Choroid plexus epithelial cell (primary cell): ENCODE data around the gene RPTOR.

Experiments
- DNase-seq: peaks from one replicate; pipeline ENCODE4 v3.0.0-alpha.2; 2010; ENCODE audit warnings: low read depth
- H3K4me3 ChIP-seq: 2 replicates; pipeline ENCODE4 v1.5.1; 2011; ENCODE audit warnings: low read depth, mild to moderate bottlenecking, control low read depth, low read length, moderate library complexity
- TF ChIP-seq, protein P1 (sequence below): conservative IDR thresholded peaks from 2 replicates; pipeline ENCODE4 v1.5.1; 2011; ENCODE audit warnings: low read depth, mild to moderate bottlenecking, control low read depth, inconsistent platforms, low read length, moderate library complexity

RPTOR gene

DNA sequence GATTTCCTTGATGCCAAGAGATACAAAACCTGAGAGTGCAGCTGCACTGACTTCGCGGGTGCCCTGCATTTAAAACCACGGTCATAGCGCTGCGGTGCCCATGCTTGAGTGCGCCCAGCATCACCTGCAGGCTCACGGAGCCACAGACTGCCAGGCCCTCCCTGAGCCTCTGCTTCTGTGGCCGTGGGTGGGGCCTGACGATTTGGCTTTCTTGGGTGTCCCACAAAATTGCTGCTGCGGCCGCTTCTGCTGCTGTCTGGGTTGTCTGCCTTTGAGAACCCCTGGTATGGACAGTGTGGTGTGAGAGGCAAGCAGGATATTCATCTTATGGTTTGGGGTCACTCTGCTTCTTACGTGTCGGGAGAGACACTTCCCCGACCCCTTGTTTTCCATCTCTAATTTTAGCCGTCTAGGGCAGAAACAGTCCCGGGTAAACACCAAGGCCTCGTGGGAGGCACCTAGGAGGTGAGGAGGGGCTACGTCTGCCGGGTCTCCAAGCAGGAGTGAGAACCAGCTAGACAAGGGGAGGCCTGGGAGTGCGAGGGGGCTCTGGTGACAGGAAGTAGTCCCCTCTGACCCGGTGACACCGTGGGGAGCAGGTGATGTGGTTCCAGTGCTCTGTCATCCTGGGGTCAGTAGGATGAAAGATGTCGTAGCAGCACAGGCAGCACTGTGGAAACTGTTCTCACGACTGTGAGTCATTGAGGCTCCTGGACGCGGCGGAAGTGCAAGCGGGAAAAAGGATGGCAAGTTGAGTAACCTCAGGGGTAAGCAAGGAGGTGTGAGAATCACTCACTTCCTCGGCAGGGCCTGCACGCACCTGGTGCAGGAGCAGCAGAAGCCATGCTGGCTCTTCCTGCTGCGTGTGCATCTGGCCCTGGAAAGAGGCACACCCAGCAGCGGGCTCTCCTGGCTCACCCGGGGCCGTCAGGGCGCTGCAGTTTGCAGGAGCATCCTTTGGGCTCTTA lies 176.3 kb downstream of the RPTOR start:
- TF ChIP-seq, protein P1, sequence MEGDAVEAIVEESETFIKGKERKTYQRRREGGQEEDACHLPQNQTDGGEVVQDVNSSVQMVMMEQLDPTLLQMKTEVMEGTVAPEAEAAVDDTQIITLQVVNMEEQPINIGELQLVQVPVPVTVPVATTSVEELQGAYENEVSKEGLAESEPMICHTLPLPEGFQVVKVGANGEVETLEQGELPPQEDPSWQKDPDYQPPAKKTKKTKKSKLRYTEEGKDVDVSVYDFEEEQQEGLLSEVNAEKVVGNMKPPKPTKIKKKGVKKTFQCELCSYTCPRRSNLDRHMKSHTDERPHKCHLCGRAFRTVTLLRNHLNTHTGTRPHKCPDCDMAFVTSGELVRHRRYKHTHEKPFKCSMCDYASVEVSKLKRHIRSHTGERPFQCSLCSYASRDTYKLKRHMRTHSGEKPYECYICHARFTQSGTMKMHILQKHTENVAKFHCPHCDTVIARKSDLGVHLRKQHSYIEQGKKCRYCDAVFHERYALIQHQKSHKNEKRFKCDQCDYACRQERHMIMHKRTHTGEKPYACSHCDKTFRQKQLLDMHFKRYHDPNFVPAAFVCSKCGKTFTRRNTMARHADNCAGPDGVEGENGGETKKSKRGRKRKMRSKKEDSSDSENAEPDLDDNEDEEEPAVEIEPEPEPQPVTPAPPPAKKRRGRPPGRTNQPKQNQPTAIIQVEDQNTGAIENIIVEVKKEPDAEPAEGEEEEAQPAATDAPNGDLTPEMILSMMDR = no peak
- H3K4me3 ChIP-seq = no peak overlapping the region

DNA sequence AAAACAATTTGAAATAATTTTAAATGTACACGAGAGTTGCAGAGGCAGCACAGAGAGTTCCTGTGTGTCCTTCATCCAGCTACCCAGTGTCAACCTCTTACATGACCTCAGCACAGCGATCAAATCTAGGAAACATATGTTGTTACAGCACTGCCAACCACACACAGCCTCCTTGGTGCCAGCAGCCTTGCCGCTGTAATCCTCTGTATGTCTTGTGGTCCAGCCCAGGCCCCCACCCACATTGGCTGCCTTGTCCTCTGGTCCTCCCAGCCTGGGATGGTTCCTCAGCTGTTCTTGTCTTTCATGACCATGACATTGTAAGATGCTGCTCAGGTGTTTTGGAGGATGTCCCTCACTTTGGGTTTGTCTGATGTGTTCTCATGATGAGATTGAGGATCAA lies 178.0 kb downstream of the RPTOR start:
- TF ChIP-seq, protein P1 = no peak
- H3K4me3 ChIP-seq = no peak overlapping the region
- no peak for DNase-seq

More for the DNA sequence above, 176.3 kb downstream of the RPTOR start:
- DNase-seq = peak; percentile 83

DNA sequence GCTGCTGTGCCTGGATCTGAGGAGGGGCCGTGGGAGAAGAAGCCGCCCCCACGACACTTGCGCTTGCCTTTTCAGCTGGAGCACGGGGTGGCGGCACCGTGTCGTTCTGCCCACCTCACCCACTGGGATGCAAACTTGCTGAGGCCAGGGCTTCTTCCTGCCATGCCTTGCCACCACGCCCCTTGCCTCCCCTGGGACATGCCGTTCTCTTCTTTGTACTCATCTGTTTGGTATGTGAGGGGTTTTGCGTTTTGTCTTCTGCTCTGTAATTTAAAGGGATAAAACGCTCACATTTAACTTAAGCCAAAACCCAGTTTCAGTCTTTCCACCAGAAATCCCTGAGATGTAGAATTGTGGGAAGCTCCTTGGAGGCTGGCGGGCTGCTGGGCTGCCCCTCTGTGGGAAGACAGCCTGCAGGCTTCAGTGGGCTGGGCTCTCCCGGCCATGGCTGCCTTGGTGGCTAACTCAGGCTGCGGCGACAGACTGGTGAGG lies 180.2 kb downstream of the RPTOR start:
- H3K4me3 ChIP-seq = peak overlapping the region; percentile 32
- TF ChIP-seq, protein P1 = no peak
- DNase-seq = peak; percentile 84

DNA sequence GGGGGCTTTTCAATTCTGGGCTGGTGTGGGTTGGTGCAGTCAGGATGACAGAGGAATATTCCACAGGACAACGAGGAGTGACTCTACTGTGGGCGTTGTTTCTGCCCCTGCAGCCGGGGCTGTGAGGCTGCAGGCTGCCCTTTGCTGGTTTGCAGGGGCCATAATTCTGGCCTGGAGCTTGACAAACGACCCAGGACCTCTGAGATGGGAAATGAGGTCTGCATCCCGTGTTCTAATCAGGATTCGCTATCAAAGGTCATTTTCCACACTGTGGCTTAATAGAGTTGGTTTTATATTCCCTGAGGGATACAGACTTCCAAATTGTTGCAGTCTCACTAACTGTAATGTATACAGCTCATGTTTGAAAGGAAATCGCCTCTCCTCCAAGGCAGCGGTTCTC lies 180.9 kb downstream of the RPTOR start:
- no peak for DNase-seq
- TF ChIP-seq, protein P1 = no peak
- no peak overlapping the region for H3K4me3 ChIP-seq

DNA sequence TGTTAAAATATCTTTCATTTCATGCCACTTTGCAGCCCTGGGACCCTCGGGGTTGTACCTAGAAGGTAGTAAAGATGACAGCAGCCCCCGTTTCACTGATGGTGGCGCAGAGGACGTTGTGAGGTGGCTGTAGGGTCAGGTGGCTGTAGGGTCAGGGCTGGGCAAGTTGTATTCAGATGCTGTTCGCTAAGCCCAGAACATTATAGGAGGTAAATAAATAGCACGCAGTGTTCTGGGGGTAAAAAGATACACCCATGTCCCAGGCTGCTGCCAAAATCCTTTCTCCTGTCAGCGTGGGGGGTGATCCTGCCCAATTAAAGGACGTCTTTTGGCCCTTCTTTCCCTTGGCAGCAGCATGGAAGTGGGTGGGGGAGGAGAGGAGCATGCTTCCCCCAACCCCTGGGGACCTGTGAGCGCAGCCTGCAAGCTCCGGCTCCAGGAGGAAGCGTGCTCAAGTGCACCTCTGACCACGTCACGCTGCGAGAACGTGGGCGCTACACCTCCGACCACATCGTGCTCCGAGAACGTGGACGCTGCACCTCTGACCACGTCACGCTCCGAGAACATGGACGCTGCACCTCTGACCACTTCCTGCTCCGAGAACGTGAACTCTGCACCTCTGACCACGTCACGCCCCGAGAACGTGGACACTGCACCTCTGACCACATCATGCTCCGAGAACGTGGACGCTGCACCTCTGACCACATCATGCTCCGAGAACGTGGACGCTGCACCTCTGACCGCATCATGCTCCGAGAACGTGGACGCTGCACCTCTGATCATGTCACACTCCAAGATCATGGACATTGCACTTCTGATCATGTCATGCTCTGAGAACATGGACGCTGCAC lies 182.1 kb downstream of the RPTOR start:
- DNase-seq = no peak
- no peak overlapping the region for H3K4me3 ChIP-seq
- TF ChIP-seq, protein P1 = no peak

DNA sequence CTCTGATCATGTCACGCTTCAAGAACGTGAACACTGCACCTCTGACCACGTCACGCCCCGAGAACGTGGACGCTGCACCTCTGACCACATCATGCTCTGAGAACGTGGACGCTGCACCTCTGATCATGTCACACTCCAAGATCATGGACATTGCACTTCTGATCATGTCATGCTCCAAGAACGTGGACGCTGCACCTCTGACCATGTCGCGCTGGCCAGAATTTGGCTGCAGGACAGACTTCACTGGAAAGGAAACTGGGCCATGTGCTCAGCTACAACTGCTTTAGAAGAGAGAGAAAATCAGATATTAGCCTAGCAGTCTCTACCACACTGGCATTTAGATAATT lies 182.7 kb downstream of the RPTOR start:
- TF ChIP-seq, protein P1 = no peak
- no peak overlapping the region for H3K4me3 ChIP-seq

More for the DNA sequence above, 182.7 kb downstream of the RPTOR start:
- DNase-seq = no peak
